Trophoblast cell (in vitro differentiated cells and primary cell): ENCODE data around the gene PUS3.

Experiments used
- DNase-seq, 2 donors: peaks; one replicate each; pipeline ENCODE4 v3.0.0-alpha.2; 2016
- H2AFZ ChIP-seq: 2 replicates; pipeline ENCODE4 v1.6.1; 2013; ENCODE audit warnings: low read length, moderate library complexity, mild to moderate bottlenecking; ENCODE audit not compliant: insufficient read depth, poor library complexity
- H2AK5ac ChIP-seq: 2 replicates; pipeline ENCODE4 v1.6.1; 2013; ENCODE audit warnings: mild to moderate bottlenecking, low read length
- H2BK120ac ChIP-seq: 2 replicates; pipeline ENCODE4 v1.6.1; 2013; ENCODE audit warnings: low read length, mild to moderate bottlenecking, moderate library complexity; ENCODE audit not compliant: insufficient read depth, poor library complexity
- H2BK12ac ChIP-seq: 2 replicates; pipeline ENCODE4 v1.6.1; 2013; ENCODE audit warnings: mild to moderate bottlenecking, low read length, moderate library complexity
- H2BK5ac ChIP-seq: 2 replicates; pipeline ENCODE4 v1.6.1; 2013; ENCODE audit warnings: low read length, low read depth, moderate library complexity, mild to moderate bottlenecking; ENCODE audit not compliant: poor library complexity
- H3K14ac ChIP-seq: 2 replicates; pipeline ENCODE4 v1.6.1; 2013; ENCODE audit warnings: mild to moderate bottlenecking, low read length
- H3K18ac ChIP-seq: 2 replicates; pipeline ENCODE4 v1.6.1; 2013; ENCODE audit warnings: mild to moderate bottlenecking, low read length
- H3K23ac ChIP-seq: 2 replicates; pipeline ENCODE4 v1.6.1; 2013; ENCODE audit warnings: low read length
- H3K27ac ChIP-seq: 2 replicates; pipeline ENCODE4 v1.5.1; 2013; ENCODE audit warnings: low read depth, mild to moderate bottlenecking, inconsistent platforms, low read length, moderate library complexity
- H3K27me3 ChIP-seq: 2 replicates; pipeline ENCODE4 v1.6.1; 2013; ENCODE audit warnings: inconsistent platforms, mild to moderate bottlenecking, low read length, moderate library complexity; ENCODE audit not compliant: insufficient read depth
- H3K36me3 ChIP-seq, 2 experiments: 1 replicate in 1 of 2; 2 replicates in 1 of 2; pipeline ENCODE4 v1.6.1; 2013; ENCODE audit warnings: low read length in 2 of 2, mild to moderate bottlenecking in 2 of 2, moderate library complexity in 1 of 2; ENCODE audit not compliant: insufficient read depth in 2 of 2, control insufficient read depth in 1 of 2
- H3K4ac ChIP-seq: 2 replicates; pipeline ENCODE4 v1.6.1; 2013; ENCODE audit warnings: low read depth, mild to moderate bottlenecking, low read length, moderate library complexity
- H3K4me1 ChIP-seq, 2 experiments: 1 replicate in 1 of 2; 2 replicates in 1 of 2; pipeline ENCODE4 v1.6.1; 2013; ENCODE audit warnings: low read length in 2 of 2, mild to moderate bottlenecking in 2 of 2, moderate library complexity in 1 of 2; ENCODE audit not compliant: insufficient read depth in 2 of 2, control insufficient read depth in 1 of 2
- H3K4me2 ChIP-seq: 2 replicates; pipeline ENCODE4 v1.6.1; 2013; ENCODE audit warnings: inconsistent platforms, mild to moderate bottlenecking, low read length, moderate library complexity
- H3K4me3 ChIP-seq: 2 replicates; pipeline ENCODE4 v1.5.1; 2013; ENCODE audit warnings: mild to moderate bottlenecking, low read depth, low read length, inconsistent platforms
- H3K79me1 ChIP-seq: one replicate; pipeline ENCODE4 v1.6.1; 2013; ENCODE audit warnings: low read length
- H3K79me2 ChIP-seq: 2 replicates; pipeline ENCODE4 v1.6.1; 2013; ENCODE audit warnings: low read length, mild to moderate bottlenecking; ENCODE audit not compliant: control insufficient read depth, insufficient read depth, poor library complexity
- H3K9ac ChIP-seq: 2 replicates; pipeline ENCODE4 v1.6.1; 2013; ENCODE audit warnings: mild to moderate bottlenecking, low read length
- H3K9me3 ChIP-seq: 2 replicates; pipeline ENCODE4 v1.6.1; 2013; ENCODE audit warnings: low read depth, mild to moderate bottlenecking, control low read depth, inconsistent platforms, low read length; ENCODE audit not compliant: insufficient read depth
- H4K12ac ChIP-seq: 2 replicates; pipeline ENCODE4 v1.6.1; 2013; ENCODE audit warnings: low read depth, mild to moderate bottlenecking, low read length, moderate library complexity
- H4K8ac ChIP-seq: 2 replicates; pipeline ENCODE4 v1.6.1; 2013; ENCODE audit warnings: low read depth, mild to moderate bottlenecking, low read length, moderate library complexity
- H4K91ac ChIP-seq: one replicate; pipeline ENCODE4 v1.6.1; 2013; ENCODE audit warnings: low read depth, mild to moderate bottlenecking, low read length, moderate library complexity
- WGBS: extraction: QIAGEN DNeasy Blood & Tissue Kit; methylation state at CpG from one replicate; pipeline ENCODE4 v1.1.7; 2013; ENCODE audit warnings: missing lambda C conversion rate; ENCODE audit not compliant: insufficient read length, insufficient coverage; ENCODE audit errors: extremely low coverage; 5-methylcytosine and 5-hydroxymethylcytosine counted together

The PUS3 gene

GRCh38 chr11:125923633-125924032 lies 20.6 kb upstream of the PUS3 start:
- no peak overlapping the region for H2BK5ac ChIP-seq
- no peak overlapping the region for H2AFZ ChIP-seq
- H3K14ac ChIP-seq: no peak overlapping the region
- H3K23ac ChIP-seq: no peak overlapping the region
- no peak overlapping the region for H3K9ac ChIP-seq
- H3K79me1 ChIP-seq: peaks cover 4% of the 10 kb centered on the region
- peaks cover 12 to 18% of the 10 kb centered on the region in 2 experiments for H3K4me1 ChIP-seq
- no peaks in the 10 kb centered on the region for H3K36me3 ChIP-seq
- no peak overlapping the region for H2BK120ac ChIP-seq
- no peak overlapping the region for H3K18ac ChIP-seq
- H4K12ac ChIP-seq: no peak overlapping the region
- H3K4me3 ChIP-seq: no peak overlapping the region
- H3K79me2 ChIP-seq: no peaks in the 10 kb centered on the region
- no CpG with 5 or more reads among the region's 8 CpGs for WGBS
- H3K9me3 ChIP-seq: no peaks in the 10 kb centered on the region
- no peak overlapping the region for H4K91ac ChIP-seq
- peak overlapping the region; percentile 3 for H2BK12ac ChIP-seq
- DNase-seq: no peak
- H4K8ac ChIP-seq: no peak overlapping the region
- H3K27ac ChIP-seq: no peak overlapping the region
- H3K27me3 ChIP-seq: no peaks in the 10 kb centered on the region
- no peak overlapping the region for H3K4ac ChIP-seq
- H3K4me2 ChIP-seq: no peak overlapping the region
- no peak overlapping the region for H2AK5ac ChIP-seq

- Histone ChIP-seq H3K36me3 (no peaks in the 10 kb centered on the region), H3K14ac (no peak overlapping the region), H3K4me1 (peaks cover 12 to 18% of the 10 kb centered on the region in 2 experiments), H3K9me3 (no peaks in the 10 kb centered on the region), H2BK5ac (no peak overlapping the region), H3K4me3 (no peak overlapping the region), H3K27me3 (no peaks in the 10 kb centered on the region), H2AK5ac (no peak overlapping the region), H3K4ac (no peak overlapping the region), H4K12ac (no peak overlapping the region), H3K27ac (no peak overlapping the region), H3K4me2 (no peak overlapping the region), H2AFZ (no peak overlapping the region), H3K9ac (no peak overlapping the region), H3K18ac (no peak overlapping the region), H3K79me2 (no peaks in the 10 kb centered on the region), H2BK120ac (no peak overlapping the region), H4K91ac (no peak overlapping the region), H4K8ac (no peak overlapping the region), H3K79me1 (peaks cover 4% of the 10 kb centered on the region), H3K23ac (no peak overlapping the region), H2BK12ac (no peak overlapping the region)
- DNase-seq: peak; percentile 60 to 89
- whole genome bisulfite sequencing: no CpG with 5 or more reads among the region's 8 CpGs
These were observed 20.1 kb upstream of the PUS3 start for GRCh38 chr11:125923012-125923579.

GRCh38 chr11:125922156-125922555 lies 19.1 kb upstream of the PUS3 start:
- Histone ChIP-seq H4K8ac (no peak overlapping the region), H4K12ac (no peak overlapping the region), H3K4me2 (no peak overlapping the region), H3K4ac (no peak overlapping the region), H3K18ac (no peak overlapping the region), H2AFZ (no peak overlapping the region), H3K79me1 (peaks cover 4% of the 10 kb centered on the region), H3K14ac (no peak overlapping the region), H3K9me3 (no peaks in the 10 kb centered on the region), H3K79me2 (no peaks in the 10 kb centered on the region), H3K9ac (no peak overlapping the region), H3K27me3 (no peaks in the 10 kb centered on the region), H3K27ac (no peak overlapping the region), H2AK5ac (no peak overlapping the region), H4K91ac (no peak overlapping the region), H3K23ac (no peak overlapping the region), H3K4me1 (peaks cover 12 to 18% of the 10 kb centered on the region in 2 experiments), H2BK12ac (no peak overlapping the region), H2BK120ac (no peak overlapping the region), H2BK5ac (no peak overlapping the region), H3K36me3 (no peaks in the 10 kb centered on the region), H3K4me3 (no peak overlapping the region)
- no CpG with 5 or more reads among the region's 3 CpGs for WGBS
- no peak for DNase-seq

GRCh38 chr11:125921042-125921441 lies 18.0 kb upstream of the PUS3 start:
- Histone ChIP-seq H3K27me3 (no peaks in the 10 kb centered on the region), H3K23ac (no peak overlapping the region), H3K9ac (no peak overlapping the region), H2BK120ac (no peak overlapping the region), H4K12ac (no peak overlapping the region), H2BK12ac (no peak overlapping the region), H2BK5ac (no peak overlapping the region), H3K4me2 (no peak overlapping the region), H3K79me2 (no peaks in the 10 kb centered on the region), H3K4me3 (no peak overlapping the region), H3K4ac (no peak overlapping the region), H3K9me3 (no peaks in the 10 kb centered on the region), H3K14ac (no peak overlapping the region), H3K18ac (no peak overlapping the region), H3K27ac (no peak overlapping the region), H2AFZ (no peak overlapping the region), H3K4me1 (peaks cover 10 to 16% of the 10 kb centered on the region in 2 experiments), H3K79me1 (peaks cover 2% of the 10 kb centered on the region), H4K91ac (no peak overlapping the region), H4K8ac (no peak overlapping the region), H3K36me3 (no peaks in the 10 kb centered on the region), H2AK5ac (no peak overlapping the region)
- no CpG with 5 or more reads among the region's 9 CpGs for WGBS
- no peak for DNase-seq
